NCI-H2171 treated with DMSO at 0.1 percent for 48 hours (cell line): ENCODE data around the gene TSC2.
A peak's percentile ranks its signal among the peaks of the same experiment; 100 is the strongest.
"Not testable (repeated sequence)": the region's sequence is repeated elsewhere in the genome, so short reads cannot be mapped to it uniquely, and the experiment has no call there.

Experiments
- DNase-seq: peaks from one replicate; lab custom pipeline; 2025; lab: John Stamatoyannopoulos, UW

TSC2 gene

DNA sequence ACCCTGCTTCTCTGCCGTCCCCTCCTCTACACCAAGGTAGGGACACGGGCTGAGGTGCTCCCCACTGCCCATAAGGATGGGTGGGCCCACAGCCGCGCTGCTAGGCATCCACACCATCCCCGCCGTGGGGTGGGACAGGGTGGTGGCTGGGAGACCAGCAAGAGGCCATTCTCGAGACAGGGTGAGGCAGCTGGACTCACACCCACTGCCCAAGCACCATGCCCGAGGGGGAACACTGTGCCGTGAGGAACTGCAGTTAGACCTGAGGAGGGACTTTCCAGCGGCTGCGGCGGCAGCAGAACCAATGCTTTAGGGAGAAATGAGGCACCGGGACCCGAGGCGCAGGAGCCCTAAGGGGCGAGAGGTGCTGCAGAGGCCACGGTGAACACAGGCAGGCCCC, 74.6 kb downstream of the TSC2 start:
- DNase-seq, result no peak

DNA sequence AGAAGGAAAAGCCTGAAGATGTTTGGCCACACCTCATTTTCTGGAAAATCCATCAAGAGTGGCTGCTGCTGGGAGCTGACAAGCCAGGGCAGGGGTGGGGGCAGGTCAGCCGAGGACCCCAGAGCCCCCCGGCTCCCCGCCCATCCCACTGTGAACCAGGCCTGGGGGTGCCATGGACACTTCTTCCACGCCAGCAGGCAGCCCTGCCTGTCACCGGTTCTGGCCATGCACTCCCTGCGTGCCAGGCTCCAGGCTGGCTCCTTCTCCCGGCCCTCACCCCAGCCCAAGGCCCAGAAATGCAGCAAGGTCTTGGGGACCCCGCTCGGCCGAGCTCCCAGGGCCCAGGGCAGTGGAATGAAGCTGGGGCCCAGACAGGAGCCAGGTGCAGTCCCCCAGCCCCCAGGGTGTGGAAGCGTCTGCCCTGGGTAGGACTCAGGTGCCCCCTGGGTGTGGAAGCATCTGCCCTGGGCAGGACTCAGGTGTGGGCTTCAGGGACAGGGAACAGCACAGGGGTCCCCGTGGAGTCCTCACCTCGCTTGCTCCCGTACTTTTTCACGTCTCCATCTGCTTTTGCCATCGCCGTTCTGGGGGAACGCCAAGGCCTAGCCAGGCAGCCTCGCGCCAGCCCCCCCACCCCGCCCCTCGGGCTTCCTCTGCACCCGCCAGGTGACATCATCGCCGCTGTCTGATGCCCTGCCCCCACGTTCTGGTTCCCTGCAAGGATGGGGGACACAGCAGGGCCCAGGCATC, 75.3 kb downstream of the TSC2 start:
- peak; percentile 64 for DNase-seq

DNA sequence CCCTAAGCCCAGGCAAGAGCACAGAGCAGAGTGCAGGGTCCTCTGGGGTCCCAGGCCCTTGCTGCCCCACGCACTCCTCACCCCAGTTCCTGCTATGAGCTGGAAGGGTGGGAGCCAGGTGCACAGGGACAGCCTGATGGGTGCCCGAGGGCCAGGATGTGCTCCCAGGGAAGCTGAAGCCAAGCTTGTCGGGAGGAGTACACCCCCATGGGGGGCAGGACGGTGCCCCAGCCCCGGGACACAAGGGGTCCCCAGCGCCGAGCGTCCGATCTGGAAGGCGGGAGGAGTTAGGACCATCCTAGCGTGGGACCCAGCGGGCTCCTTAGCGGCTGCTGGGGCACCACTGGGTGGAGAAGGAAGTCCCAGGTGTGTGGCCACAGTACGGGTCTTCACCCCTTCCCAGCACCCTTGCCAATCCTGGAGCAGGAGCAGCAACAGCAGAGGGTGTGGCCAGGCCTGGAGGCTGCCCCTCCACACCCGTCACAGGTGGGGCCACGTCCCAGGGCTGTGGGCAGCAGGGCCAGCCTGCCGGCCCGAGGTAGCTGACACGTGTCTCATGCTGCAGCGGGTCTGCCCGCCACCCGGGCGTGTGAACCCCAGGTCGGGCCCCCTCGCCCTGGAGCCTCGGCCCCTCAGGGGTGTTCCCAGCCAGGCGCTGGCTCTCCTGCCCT, 76.1 kb downstream of the TSC2 start:
- not testable (repeated sequence) for DNase-seq

DNA sequence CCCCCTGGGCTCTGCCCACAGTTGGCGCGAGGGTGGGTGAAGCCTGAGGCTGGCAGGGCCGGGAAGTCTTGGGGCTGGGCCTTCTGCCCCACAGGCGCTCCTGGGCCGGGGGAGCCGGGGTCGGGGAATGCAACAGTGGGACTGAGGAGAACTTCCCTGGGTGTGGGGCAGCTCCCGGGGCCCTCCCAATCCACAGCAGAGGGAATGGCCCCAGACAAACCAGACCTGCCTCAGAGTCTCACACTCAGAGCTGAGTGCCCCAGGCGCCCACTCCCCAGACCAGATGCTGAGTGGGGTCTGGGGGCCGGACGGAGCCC, 76.5 kb downstream of the TSC2 start:
- not testable (repeated sequence) for DNase-seq

DNA sequence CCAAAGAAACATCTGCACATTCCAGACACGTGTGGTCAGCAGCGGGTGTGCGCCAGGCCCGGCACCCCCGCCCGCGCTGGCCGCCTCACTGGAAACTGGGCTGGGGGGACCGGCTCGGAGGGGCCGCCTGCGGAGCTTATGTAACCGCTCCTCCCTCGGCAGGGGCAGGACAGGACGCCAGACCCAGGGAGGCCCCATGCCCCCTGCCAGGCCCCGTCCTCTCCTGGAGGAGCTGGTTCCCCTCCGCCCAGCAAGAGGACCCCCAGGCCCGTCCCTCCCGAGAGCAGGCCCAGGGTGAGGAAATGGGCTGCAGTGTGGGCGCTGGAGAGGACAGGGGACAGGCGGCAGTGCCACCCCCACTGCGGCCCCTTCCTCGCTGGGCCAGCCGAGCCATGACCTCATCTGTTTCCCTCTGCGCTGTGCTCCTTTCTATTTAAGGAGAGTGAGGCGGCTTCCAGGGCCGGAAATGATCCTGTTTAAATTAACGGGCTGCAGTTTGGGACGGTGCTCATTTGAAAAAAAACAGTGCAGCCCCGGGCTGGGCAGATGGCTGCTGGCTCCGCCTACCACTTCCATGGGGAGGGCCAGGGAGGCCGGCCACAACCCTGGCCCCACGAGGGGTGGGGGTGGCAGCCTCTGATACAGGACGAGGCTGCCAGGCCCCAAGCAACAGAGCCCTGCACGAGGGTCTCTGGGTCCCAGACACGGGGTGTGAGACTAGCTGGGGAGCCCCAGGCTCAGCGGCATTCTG, 77.1 kb downstream of the TSC2 start:
- peak; percentile 34 for DNase-seq

DNA sequence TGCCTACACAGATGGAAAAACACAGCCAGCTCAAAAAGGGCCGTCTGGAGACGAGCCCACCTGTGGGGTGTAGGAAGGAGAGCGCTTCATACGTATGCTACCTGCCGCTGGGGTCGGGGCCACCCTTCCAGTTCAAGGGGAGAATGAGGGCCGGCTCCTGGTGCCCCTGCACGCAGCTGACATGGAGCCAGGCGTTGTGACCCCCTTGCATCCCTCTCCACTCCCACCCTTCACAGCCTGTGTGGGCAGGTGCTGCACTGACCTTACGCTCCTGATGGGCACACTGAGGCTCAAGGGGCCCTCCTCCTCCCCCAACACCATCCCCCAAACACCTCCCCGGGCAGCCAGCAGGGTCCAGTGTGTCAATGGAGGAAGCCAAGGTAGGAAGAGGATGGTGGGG, 77.8 kb downstream of the TSC2 start:
- peak; percentile 23 for DNase-seq

DNA sequence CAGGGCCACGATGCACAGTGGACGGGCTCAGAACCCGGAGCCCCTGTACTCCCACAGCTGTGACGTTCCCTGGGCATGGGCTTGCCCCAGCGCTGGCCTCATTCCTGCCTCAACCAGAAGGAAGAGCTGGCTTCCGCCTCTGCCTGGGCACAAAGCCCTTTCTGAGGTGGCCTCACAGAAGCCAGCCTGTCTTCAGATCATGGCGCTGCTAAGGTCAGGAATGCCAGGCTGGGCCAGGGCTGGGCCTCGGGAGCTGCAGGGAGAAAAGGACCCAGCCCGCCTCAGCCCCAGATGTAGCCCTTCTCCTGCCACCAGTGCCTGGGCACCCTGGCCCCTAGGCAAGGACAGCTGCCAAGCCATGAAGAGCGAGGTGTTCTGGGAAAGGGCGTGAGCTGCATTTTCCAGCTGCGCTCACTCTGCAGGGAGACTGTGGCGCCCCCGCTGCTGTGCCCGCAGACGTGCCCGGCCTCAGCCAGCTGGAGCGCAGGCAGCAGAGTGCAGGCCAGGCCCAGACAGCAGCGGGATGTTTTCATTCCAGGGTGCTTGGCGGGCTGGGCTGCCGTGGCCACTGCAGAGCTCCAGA, 78.5 kb downstream of the TSC2 start:
- DNase-seq, result not testable (repeated sequence)

DNA sequence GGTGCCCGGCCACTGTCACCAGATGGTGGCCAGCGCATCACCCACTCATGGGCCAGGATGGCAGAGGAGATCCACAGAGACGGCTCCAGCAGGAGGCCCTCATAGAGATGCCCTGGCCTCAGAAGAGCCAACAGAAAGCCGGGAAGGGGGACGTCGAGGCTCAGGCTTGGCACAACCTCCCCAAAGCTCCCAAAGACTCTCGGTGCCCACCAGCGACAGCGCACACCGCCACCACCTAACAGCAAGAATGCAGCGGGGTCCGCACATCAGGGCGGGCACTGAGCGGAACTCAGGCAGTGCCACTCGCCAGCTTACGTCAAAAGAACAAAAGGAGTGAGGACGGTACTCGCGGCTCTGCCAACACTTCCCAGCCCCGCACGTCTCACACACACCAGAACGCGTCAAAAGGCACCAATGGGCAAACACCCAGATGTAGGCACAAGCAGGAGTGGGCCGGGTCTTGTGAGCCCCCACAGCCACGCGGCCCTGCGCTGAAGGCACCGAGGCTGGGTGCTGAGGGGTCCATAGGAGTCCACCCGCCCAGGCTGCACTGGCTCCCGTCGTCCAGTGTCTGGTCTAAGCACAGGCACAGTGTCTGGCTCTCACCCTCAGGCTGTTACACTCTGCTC, 79.3 kb downstream of the TSC2 start:
- not testable (repeated sequence) for DNase-seq

DNA sequence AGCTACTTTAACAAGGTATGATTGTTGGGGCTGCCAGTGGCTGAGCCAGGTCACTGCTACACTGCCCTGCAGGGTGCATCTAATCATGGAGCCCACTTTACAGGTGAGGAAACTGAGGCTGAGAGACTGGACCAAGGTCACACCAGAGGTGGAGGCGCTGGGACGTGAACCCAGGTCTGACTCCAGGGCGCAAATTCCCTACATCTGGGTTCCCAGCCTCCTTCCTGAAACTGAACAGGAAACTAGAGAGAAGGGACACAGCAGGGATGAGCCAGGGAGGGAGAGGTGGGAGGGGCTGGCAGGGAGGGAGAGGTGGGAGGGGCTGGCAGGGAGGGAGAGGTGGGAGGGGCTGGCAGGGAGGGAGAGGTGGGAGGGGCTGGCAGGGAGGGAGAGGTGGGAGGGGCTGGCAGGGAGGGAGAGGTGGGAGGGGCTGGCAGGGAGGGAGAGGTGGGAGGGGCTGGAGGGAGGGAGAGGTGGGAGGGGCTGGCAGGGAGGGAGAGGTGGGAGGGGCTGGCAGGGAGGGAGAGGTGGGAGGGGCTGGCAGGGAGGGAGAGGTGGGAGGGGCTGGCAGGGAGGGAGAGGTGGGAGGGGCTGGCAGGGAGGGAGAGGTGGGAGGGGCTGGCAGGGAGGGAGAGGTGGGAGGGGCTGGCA, 80.0 kb downstream of the TSC2 start:
- peak; percentile 66 for DNase-seq

DNA sequence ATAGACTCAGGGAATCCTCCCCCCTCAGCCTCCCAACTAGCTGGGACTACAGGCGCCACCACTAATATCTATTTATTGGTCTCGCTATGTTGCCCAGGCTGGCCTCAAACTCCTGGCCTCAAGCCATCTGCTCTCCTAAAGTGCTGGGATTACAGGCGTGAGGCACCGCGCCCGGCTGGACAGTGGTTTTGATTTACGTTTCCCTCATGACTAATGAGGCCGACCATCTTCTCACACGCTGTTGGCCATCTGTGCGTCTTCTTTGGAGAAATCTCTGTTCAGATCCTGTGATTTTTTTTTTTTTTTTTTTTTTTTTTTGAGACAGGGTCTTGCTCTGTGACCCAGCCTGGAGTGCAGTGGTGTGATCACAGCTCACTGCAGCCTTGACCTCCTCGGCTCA, 81.5 kb downstream of the TSC2 start:
- not testable (repeated sequence) for DNase-seq

DNA sequence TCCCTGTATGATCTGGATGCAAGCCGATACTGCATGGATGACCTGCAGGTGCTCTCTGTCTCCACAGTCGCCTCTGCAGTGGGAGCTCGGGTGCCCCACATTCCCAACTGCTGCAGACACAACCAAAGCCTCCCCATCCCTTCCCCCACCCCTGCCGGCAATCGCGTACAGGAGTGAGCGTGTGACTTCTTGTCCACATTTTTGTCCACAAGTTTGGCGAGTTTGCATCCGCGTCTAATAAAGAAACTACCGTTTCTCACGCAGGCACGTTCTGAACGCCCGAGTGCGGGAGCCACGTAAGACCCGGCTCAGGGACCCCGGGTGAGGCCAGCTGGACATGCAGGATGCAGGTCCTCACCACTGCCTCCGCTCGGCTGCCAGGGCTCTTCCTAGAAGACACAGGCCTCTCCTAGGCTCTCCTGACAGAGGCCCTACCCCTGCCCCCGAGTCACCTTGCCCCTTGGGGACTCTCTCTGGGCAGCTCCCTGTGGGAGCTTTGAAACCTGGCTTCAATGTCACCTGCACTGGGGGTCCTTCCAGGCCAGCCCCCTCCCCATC, 82.2 kb downstream of the TSC2 start:
- not testable (repeated sequence) for DNase-seq

DNA sequence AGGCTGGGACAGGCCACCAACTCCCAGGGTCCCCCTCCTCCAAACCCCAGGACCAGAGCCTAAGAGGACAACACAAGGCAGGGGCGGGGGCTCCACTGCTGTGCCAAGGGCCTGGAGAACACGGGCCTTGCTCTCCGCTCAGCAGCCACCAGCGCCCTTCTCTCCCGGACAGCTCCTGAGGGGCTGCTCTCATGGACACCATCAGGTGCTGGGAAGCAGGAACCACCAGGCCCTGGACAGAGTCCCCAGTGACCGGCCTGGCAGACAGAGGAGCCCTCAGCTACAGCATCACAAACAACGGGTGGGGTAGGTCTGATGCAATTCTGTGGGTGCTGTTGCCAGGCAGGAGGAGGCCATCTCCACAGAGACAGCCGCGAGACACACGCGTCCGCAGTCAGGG, 86.0 kb downstream of the TSC2 start:
- not testable (repeated sequence) for DNase-seq

DNA sequence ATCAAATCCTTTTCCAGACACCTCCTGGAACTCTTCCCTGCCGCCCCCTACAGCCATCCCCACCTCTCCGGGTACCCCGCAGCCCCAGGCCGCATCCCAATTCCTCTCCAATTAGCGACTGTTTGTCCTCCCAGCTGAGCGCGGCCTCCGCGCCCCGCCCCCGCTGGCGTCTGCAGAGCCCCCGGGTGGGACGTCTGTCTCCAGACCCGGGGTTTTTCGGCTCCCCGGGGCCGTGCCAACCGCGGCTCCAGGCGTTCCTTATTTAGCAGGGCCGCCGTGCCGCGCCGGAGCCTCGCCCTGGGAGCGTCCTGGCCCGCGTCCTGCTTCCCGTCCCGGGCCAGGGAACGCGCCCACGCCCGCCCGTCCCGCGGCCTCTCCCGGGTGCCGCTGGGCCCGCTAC, 87.3 kb downstream of the TSC2 start:
- DNase-seq, result not testable (repeated sequence)

DNA sequence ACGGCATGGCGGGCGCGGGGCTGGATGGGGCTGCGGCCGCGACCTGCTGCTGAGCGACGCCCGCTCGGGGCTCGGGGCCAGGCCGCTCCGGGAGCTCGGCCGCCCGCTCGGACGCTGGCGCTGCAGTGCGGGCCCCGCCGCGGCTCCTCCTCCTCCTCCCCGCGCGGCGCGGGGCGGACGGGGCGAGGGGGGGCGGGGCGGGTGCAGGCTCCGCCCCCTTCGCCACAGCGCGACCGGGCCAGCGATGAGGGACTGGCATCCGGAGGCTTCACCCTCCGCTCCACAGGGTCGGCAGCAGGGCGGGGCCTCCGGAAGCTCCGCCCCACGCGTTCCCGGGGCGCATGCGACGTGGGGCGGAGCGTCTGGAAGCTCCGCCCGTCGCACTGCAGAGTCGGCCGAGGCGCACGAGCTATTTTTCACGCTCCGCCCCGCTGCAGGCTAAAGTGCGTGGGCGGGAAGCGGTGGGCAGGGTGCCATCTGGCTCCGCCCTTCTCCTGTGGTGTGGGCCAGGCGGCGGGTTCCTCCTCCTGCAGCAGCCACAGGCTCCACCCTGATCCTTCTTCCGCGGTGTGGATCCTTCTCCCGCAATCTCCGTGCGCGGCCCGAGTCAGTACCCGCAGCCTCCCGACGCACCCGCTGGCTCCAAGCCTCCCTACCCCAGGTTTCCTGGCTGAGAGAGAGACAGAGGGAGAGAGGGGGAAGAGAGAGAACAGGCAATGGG, 88.1 kb downstream of the TSC2 start, which contains the start of gene PKD1:
Gene PKD1 (minus strand): TSS at position 129 of the 721 bp plus-strand sequence. CDS start 209 bp downstream, outside the sequence.
- peak; percentile 87 for DNase-seq
